Kidney epithelial cell (primary cell): Measurements from ENCODE around the gene SETBP1. TPM values are rescaled to one million over a fixed set of nuclear protein-coding genes. Genes with fewer than 3 reads are reported as not detected.
"Not testable (repeated sequence)": the region's sequence is repeated elsewhere in the genome, so short reads cannot be mapped to it uniquely, and the experiment has no call there.

ENCODE experiments used
- DNase-seq: peaks from one replicate; pipeline ENCODE4 v3.0.0-alpha.2; 2010; ENCODE audit warnings: low read depth
- H3K27me3 ChIP-seq: 2 replicates; pipeline ENCODE4 v1.6.0; 2011; ENCODE audit warnings: low read length; ENCODE audit not compliant: control insufficient read depth, insufficient read depth
- H3K36me3 ChIP-seq: 2 replicates; pipeline ENCODE4 v1.5.1; 2011; ENCODE audit warnings: low read length; ENCODE audit not compliant: control insufficient read depth, insufficient read depth
- H3K4me3 ChIP-seq: 2 replicates; pipeline ENCODE4 v1.5.1; 2011; ENCODE audit warnings: low read depth, mild to moderate bottlenecking, control low read depth, low read length
- total RNA-seq: library from RNA; depleted of rRNA; stranded (reverse); fragments of >200 nt; gene quantifications from 2 replicates; pipeline ENCODE4 v1.2.3, GENCODE V29; 2015
- TF ChIP-seq, protein P1 (sequence below): IDR thresholded peaks from 2 replicates; pipeline ENCODE4 v1.5.1; 2011; ENCODE audit warnings: mild to moderate bottlenecking, moderate library complexity, low read length, control low read depth, inconsistent platforms; ENCODE audit not compliant: insufficient read depth, poor library complexity, severe bottlenecking

Gene SETBP1
- total RNA-seq, 1 donor from 2014 or later, result 2.9 TPM

DNA sequence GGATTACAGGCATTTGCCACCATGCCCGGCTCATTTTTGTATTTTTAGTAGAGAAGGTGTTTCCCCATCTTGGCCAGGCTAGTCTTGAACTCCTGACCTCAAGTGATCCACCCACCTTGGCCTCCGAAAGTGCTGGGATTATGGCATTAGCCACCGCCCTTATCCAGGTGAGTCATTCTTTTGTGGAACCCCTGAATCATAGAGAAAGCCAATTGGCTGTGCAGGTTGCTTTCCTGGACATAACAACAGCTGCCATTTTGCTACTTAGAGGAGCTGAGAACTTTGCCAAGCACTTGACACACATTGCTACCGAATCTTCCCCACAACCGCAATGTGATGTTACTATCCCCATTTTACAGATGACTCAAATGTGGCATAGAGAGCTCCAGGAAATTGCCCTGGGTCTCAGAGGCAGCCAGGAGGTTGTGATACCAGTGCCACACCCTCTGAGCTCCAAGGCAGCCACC is 36.0 kb downstream of the SETBP1 start:
- no peak for DNase-seq
- H3K4me3 ChIP-seq, result no peak overlapping the region
- no peaks in the 10 kb centered on the region for H3K27me3 ChIP-seq
- TF ChIP-seq, protein P1, sequence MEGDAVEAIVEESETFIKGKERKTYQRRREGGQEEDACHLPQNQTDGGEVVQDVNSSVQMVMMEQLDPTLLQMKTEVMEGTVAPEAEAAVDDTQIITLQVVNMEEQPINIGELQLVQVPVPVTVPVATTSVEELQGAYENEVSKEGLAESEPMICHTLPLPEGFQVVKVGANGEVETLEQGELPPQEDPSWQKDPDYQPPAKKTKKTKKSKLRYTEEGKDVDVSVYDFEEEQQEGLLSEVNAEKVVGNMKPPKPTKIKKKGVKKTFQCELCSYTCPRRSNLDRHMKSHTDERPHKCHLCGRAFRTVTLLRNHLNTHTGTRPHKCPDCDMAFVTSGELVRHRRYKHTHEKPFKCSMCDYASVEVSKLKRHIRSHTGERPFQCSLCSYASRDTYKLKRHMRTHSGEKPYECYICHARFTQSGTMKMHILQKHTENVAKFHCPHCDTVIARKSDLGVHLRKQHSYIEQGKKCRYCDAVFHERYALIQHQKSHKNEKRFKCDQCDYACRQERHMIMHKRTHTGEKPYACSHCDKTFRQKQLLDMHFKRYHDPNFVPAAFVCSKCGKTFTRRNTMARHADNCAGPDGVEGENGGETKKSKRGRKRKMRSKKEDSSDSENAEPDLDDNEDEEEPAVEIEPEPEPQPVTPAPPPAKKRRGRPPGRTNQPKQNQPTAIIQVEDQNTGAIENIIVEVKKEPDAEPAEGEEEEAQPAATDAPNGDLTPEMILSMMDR, result no peak
- no peaks in the 10 kb centered on the region for H3K36me3 ChIP-seq

DNA sequence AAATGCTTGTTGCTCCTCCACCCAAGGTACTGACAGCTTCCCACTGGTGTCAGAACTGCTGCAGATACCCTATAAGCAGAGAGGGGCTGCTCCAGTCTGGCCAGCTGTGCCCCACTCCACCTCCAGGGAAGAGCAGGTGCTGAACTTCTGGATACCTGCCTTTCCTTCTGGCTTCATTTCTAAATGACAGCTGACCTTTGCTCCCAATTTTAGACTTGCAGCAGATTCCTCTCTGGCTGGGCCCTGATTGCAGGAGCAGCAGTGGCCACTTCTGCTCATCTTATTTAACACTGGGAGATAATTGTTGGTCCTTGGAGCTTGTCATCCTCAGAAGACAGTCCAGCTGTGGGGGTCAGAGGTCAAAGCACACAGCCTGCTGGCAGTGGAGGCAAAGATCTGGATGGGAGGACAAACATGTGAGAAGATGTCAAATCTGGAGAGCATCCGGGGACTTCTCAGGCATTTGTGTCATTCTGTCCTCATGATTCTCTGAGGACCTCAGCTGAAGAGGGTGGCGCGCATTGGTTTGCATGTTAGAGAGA is 38.9 kb downstream of the SETBP1 start:
- no peaks in the 10 kb centered on the region for H3K36me3 ChIP-seq
- H3K27me3 ChIP-seq, result no peaks in the 10 kb centered on the region
- no peak overlapping the region for H3K4me3 ChIP-seq
- TF ChIP-seq, protein P1, result no peak
- DNase-seq, result no peak

DNA sequence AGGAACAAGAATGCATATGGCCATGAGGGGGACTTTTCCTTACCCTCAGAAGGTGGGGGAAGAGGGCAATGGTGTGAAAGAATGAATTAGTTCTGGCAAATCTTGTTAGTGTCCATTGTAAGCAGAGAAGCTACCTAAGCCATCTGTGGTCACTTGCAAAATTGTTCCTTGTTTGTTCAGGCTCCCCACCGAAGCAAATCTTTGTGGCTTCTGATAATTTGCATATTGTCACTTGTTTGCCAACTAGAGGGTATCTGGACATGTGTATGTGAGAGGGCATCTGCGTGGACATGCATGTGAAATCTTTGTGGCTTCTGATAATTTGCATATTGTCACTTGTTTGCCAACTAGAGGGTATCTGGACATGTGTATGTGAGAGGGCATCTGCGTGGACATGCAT is 41.1 kb downstream of the SETBP1 start:
- DNase-seq, H3K27me3 ChIP-seq, H3K4me3 ChIP-seq, H3K36me3 ChIP-seq: not testable (repeated sequence)

DNA sequence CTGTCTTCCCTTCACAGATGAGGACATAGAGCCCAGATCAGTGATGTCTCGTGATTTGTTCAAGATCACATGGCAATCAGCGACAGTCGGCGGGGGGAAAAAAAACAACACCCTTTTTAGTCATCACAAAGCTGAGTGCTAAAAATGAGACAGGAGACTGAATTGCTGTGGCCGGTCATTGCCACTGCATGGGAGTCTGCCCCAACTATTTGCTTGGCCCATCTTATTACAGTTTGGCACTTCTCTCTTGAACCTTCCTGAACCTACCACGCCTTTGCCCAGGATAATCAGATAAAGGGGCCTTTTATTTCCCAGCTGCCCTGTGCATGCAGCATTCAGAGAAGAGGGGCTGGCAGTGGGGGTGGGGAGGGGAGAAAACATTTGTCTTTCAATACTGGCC is 42.7 kb downstream of the SETBP1 start:
- no peaks in the 10 kb centered on the region for H3K36me3 ChIP-seq

DNA sequence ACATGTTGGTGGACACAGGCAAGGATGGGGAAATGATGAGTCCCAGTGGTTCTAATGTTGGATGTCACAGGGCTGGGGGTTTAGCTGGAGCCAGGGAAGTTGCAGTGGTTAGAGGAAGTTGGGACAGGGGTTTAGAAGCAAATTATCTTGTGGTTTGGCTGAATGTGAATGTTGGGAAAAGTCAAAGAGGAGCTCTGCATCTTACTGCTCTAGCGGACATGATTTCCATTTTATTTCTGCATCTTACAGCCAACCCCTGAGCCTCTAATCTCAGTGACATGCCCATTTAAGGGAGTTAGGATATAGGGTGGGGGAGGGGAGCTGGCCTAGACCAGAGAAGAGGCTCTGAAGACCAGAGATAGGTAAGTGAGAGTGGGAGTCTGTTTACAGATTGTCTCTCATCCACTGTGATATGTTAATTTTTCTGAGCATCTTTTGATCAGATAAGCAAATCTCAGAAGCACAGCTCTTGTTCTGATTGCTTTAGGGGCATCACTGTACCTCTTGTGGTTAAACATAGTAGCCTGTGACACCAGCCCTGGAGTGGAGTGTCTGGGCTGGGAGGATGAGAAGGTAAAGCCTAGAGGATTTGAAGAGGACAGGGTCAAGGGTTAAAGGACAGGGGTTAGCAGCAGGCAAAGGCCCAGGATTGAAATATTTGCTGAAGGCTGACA is 43.6 kb downstream of the SETBP1 start:
- no peak overlapping the region for H3K4me3 ChIP-seq
- no peak for DNase-seq
- TF ChIP-seq, protein P1, result no peak
- no peaks in the 10 kb centered on the region for H3K27me3 ChIP-seq
- H3K36me3 ChIP-seq, result no peaks in the 10 kb centered on the region

More for the DNA sequence above, 42.7 kb downstream of the SETBP1 start:
- no peak for DNase-seq
- TF ChIP-seq, protein P1, result no peak
- no peak overlapping the region for H3K4me3 ChIP-seq
- H3K27me3 ChIP-seq, result no peaks in the 10 kb centered on the region

DNA sequence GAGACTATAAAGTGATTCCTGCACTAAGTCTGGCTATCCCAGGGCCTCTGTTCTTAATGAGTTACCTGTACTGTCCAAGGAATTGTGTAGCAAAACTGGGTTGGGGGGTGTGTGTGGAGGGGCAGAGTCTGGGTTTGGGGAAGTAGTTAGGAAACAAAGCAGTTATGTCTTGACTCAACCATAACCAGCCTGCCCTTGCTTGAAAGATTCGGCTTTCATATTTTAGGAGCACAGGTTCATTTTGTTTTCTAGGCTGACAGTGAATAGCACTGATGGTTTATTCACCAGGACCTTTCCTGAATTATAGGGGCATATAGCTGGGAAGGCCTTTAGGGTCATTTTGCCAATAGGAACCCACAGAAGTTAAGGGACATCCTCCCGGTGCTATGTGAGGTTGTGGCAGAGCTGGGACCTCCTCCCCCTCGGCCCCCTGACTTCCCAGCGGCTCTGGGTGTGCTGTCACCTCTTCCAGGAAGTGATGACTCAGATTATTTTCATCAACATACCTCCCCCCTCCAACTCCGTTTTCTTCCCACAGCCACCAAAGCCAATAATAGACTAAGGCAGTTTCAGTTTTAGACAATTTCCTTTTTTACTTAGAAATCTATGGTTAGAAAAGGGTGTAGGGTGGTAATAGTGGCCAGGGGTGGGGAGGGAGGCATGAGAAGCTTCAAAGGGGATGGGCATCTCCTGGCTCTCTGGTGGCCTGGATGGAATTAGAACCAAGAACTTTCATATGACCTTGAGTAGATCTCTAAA is 44.8 kb downstream of the SETBP1 start:
- Histone ChIP-seq H3K36me3 (no peaks in the 10 kb centered on the region), H3K27me3 (no peaks in the 10 kb centered on the region), H3K4me3 (no peak overlapping the region)
- no peak for DNase-seq
- TF ChIP-seq, protein P1, result no peak
